LHCN-M2 (cell line): ENCODE data around the gene FBXO41. TPM values are rescaled to one million over a fixed set of nuclear protein-coding genes. Genes with fewer than 3 reads are reported as not detected.

Experiments used
- DNase-seq: peaks from one replicate; pipeline ENCODE4 v3.0.0-alpha.2; 2012; ENCODE audit warnings: low read depth
- total RNA-seq: library from RNA; depleted of rRNA; stranded (reverse); fragments of >200 nt; gene quantifications from 2 replicates; pipeline ENCODE4 v1.2.3, GENCODE V29; 2014

The FBXO41 gene
- total RNA-seq, 1 experiment from 2014 or later, result 4.0 TPM

GRCh38 chr2:73246850-73247249 lies 37.4 kb downstream of the FBXO41 start:
- DNase-seq, result no peak

DNA sequence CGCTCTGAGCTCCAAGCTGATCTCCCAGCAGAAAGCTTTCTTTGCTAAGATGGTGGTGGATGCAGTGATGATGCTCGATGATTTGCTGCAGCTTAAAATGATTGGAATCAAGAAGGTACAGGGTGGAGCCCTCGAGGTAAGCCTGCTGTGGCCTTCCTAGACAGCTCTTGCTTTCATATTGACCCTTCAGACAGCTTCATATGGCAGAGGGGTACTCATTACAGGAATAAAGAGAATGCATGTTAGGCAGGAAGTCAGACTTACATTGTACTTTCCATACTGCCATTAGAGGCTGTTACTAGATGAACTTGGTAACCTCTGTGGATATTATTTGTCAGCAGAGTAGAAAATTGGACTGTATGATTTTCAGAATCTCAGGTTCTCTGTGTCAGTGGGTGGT lies 39.7 kb downstream of the FBXO41 start:
- no peak for DNase-seq

GRCh38 chr2:73243884-73244570 lies 40.3 kb downstream of the FBXO41 start:
- DNase-seq, result no peak

GRCh38 chr2:73239776-73240175 lies 44.5 kb downstream of the FBXO41 start:
- DNase-seq, result peak; percentile 18

GRCh38 chr2:73238976-73239375 lies 45.3 kb downstream of the FBXO41 start:
- no peak for DNase-seq

DNA sequence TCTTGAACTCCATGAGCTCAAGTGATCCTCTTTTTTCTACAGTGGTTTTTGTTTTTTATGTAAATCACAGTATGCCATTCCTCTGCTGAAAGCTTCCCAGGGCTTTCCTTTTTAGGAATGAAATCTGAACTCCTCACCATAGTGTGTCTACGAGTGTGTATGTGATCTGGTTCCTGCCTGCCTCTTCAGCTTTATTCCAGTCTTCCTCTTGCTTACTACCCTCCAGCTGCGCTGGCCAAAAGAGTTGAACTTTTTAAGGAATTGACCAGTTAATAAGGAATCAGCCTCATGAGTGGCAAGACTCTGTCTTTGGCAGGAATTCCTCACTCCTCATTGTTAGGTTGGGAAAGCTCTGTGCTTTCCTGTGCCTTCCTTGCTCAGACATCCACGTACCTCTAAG lies 46.1 kb downstream of the FBXO41 start:
- DNase-seq, result no peak

DNA sequence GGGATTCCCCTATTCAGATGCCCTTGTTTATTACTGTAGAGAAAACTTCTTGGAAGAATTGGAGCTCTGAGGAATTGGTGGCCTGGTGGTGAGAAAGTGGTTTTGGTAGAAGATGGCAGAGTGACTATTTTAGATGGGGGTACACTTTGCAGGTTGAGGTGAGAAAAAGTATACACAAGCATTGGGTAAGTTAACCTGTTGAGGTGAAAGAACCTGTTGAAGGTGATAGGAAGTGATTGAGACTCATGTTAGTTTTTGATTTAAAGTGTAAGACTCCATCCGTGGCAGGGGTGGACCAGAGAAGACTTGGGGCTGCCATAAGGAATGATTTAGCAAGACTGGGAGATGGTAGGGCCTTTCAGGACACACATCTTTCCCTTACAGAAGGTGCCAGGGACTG lies 47.1 kb downstream of the FBXO41 start:
- DNase-seq, result no peak

DNA sequence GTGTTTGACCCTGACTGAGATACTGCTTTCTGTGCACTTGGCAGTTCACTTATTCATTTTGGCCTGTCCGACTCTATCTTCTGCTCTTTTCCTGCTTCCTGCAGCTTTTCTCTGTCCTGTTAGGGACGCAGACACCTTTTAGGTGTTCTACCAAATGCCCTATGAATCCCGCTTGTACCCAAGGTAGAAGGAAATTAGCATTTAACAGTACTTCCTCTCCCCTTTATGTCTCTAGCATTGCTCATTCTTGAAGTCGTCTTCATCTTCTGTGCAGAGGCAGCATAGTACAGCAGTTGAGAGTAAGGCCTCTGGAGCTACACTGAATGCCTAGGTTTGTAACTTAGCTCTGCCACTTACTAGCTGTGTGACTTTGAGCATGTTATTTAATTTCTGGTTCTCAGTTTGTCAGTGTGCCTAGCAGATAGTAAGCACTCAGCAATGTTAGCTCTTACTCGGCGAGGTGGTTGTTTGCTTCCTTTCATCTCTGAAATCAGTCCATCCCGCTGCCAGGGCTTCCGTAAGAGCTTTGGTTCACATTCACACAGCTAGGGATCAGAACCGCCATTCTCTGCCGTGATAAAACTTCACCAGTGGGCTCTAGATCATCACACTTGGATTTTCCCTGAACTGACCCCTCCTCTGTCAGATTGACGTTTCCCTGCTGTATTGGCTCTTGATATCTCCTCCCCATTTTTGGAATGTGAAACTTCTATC lies 48.8 kb downstream of the FBXO41 start:
- no peak for DNase-seq

DNA sequence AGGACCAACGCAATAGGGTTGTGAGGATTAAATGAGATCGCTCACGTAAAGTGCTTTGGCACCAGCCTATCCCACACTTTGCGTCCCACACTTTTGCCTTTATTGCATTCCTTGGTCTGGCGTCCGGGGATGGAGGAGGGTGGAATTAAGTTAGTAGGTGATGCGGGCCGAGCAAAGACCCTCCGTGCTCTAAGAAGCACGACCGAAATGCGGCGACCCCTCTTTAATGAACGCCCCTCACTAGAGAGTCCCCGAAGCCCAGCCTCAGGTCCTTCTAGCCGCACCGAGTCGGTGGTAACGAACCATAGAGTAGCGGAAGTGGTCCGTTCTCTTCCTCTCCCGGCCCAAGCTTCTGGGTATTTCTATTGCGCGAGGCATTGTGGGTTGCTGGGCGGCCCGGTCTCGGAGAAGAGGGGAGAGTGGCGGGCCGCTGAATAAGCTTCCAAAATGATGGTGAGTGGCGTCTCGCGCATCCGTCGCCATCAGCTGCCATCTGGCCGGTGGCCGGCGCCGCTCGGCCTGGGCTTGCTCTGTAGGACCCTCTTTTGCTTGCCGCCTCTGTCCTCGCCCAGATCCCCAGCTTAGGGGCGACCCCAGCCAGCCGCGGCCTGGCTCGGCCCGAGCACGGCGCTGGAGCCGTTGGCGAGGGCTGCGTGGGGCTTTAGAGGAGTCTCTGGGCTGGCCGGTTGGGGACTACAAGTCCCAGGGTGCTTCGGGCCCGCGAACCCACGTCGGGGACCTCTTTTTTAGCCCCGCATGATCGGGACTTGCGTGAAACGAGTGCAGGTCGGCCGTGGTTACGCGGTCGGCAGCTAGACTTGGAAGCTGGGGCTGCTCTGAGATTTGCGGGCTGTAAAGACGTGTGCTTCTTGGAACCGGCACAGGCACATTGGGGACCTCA lies 50.1 kb downstream of the FBXO41 start, which contains the start of gene CCT7:
Gene CCT7 (plus strand): TSS at position 377 of the 901 bp plus-strand sequence. CDS start 71 bp downstream, at position 448.
- DNase-seq, result peak; percentile 92

DNA sequence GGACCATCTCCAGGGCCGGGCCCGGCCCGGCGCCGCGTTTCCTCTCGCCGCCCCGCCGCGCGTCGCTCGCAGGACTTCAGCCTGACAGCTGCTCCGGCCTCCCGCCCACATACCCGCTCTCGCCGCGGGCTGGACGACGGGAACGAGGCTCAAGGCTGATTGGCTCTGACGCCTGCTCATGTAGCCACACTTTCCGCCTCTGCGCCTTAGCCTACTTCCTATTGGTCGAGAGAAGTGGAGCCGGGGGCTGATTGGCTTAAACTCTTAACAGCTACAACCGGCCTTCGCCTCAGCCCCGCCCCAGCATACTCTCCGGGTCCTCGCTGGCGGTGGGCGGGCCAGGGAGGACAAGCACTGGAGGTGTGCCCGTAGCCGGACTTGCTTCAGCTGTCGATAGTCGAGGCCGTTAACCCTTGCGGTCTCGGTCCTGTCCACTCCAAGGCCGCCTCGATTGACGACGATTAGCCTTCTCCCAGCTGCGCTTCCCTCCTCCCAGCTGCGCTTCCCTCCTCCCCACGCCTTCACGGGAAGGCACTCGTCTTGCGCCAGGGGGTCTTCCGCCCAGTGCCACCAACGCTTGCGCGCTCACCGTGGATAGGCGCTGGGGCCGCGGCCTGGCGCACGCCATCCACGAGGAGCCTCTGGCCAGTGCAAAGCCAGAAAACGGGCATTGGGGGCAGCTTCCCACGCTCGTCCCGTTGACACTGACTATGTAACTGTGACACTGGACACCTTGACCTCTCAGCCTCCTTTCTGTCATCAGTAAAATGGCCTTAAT lies 50.9 kb downstream of the FBXO41 start, which contains the start of gene PRADC1:
Gene PRADC1 (minus strand): TSS at position 86 of the 778 bp plus-strand sequence. CDS start 79 bp downstream, at position 7.
- DNase-seq, result peak; percentile 100

GRCh38 chr2:73232403-73233153 lies 51.7 kb downstream of the FBXO41 start:
- no peak for DNase-seq

DNA sequence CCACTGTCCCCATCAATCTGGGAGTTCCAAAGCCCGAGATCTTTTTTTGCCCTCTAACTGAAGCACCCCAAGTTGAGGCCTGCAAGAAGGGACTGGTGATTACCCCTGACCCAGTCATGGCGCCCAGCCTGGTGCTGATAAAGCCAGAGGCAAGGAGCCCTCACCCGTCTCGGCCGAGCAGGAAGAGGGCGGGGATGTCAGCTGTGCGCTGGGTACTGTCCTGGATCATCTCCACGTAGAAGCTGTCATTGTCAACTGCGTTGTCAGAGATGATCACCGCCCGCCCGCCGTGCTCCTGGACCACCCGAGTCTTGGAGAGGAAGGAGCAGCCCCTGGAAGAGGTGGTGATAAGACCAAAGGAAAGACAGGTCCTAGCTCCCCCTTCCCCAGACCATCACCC lies 55.6 kb downstream of the FBXO41 start:
- DNase-seq, result no peak

GRCh38 chr2:73227086-73227485 lies 57.2 kb downstream of the FBXO41 start:
- no peak for DNase-seq

DNA sequence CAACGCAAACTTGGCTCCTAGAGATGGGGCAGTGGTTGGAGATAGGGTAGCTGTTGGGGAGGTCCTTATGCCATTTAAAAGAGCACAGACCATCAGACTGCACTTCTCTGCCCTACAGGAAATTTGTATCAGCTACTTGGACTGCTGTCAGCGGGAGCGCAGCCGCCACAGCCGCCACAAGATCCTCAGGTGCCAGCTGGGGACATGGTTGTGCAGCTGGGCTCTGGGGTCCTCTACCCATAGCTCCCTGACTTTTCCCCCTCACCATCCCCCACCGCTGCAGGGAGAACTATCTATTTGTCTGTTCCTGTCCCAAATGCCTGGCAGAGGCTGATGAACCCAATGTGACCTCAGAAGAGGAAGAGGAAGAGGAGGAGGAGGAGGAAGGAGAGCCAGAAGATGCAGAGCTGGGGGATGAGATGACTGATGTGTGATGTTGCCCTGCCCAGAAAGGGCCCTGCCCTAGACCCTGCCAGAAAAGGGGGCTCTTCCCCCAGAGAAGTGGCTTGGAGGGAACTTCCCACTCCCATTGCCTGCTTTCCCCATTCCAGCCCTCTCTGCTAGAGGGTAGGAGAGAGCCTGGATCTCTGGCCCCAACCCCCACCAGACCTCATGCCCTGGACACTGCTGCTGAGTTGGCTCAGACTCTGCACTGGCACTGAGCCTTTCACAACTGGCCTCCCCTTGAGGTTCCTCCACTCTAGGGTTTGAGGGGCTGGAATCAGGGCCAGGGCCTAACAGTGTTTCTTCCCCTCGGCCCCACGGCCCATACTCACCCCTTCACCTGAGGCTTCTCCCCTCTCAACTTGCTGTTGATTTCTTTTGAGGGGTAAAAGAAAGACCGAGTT lies 58.5 kb downstream of the FBXO41 start:
- no peak for DNase-seq

DNA sequence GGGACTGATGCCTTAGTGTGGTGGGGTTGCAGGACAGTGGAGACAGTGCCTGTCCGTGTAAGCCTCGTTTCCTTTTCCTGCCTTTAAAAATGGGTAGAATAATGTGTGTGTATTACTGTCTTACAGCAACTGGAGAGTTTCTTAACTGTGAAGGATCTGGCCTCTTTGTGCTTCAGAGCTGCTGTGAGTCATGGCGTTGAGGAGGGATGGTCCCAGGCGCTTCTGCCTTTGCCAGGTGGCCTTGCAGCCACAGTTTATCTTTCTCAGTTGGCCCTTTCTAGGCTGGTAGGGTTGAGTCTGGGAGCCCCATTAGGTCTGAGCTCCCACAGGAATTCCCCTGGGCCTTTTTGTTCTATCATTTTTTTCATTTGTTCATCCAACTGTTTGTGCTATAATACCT lies 60.5 kb downstream of the FBXO41 start:
- no peak for DNase-seq

DNA sequence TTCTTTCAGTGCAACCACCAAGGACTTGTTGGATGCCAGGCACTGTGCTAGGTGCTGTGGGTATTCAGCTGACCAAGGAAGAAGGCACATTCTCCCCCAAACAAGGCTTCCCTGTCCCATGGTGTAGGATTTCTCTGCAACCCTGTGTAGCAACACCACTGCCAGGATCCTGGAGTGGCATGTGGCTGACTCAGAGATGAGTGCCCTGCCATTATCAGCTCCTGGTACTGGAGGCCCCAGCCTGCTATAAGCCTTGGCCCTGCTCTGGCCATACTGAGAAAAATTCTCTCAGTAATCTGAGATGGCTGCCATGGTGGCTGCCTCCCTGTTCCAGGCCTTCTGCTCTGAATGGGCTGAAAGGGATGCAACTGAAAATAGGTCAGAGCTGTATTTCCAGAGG lies 66.0 kb downstream of the FBXO41 start:
- DNase-seq, result peak; percentile 76

GRCh38 chr2:73217826-73218225 lies 66.5 kb downstream of the FBXO41 start:
- DNase-seq, result no peak

DNA sequence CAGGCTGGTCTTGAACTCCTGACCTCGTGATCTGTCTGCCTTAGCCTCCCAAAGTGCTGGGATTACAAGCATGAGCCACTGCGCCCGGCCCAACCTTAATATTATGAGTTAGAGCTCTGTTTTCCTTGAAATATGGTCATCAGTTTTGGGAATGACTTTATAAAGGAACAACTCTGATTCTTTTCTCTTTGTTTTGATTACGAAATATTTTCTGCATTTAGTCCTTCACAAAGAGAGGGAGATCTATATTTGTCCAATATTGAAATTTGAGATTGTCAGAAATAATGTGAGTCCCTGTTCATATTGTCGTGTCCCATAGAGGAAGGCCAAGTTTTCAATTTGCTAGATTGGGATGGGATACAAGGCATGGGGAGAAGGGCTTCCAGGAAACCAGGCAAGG lies 67.1 kb downstream of the FBXO41 start:
- DNase-seq, result no peak

- DNase-seq, result no peak
Measured at GRCh38 chr2:73215254-73215653, 69.0 kb downstream of the FBXO41 start.
